Right renal pelvis (tissue), 4 donors: ENCODE data around the gene DSTN. TPM values are rescaled to one million over a fixed set of nuclear protein-coding genes. Genes with fewer than 3 reads are reported as not detected.

ENCODE experiments used
- DNase-seq, 4 donors: peaks; one replicate each; pipeline ENCODE4 v3.0.0-alpha.2; 2013; ENCODE audit warnings: low read depth in 4 of 4, low spot score in 3 of 4, missing footprints in 1 of 4
- polyA plus RNA-seq, 4 donors: library from polyadenylated mRNA; unstranded; fragments of 120-200 nt; gene quantifications; one replicate each; pipeline ENCODE4 v1.2.1, GENCODE V29; 2013; ENCODE audit not compliant: insufficient read length in 4 of 4

The DSTN gene
- polyA plus RNA-seq, 4 donors = 393 to 465 (median 444) TPM

DNA sequence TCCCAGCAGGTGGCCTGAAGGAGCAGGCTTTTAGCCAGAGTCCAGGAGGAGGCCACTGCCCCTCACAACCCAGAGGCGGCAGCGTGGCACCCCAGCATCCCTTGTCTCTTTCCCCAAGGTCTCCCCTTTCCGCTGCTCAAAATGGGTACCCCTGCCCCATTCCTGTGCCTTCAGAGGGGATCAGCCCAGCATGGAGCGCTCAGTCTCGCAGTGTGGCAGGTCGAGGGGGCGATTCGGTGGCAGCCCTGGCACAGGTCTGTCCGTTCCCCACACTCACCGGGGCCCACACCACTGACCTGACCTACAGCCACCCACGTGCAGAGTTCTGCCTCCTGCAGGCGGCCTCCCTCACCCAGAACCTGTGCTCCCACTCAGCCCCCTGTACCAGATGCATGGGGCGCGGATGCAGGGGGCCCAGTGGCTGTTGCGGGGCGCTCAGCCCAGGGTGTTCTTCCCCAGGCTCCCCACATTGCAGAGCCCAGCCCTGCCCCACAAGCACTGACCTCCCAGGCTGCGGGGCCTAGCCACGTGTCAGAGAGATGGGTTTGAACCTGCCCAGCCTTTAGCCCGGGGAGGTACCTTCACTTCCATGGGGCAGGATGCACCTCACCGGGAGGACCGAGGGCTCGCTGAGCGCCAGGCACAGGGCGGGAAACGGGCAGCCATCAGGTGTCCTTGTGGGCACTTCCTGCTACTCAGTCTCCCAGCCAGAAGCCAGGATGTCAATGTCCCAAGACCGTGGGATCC is 41.8 kb downstream of the DSTN start:
- DNase-seq = no peak

GRCh38 chr20:17612287-17612991 is 42.6 kb downstream of the DSTN start:
- DNase-seq = no peak

- no peak for DNase-seq
These were observed 43.1 kb downstream of the DSTN start for GRCh38 chr20:17612992-17613327.

GRCh38 chr20:17613328-17614175 is 43.7 kb downstream of the DSTN start:
- no peak for DNase-seq

DNA sequence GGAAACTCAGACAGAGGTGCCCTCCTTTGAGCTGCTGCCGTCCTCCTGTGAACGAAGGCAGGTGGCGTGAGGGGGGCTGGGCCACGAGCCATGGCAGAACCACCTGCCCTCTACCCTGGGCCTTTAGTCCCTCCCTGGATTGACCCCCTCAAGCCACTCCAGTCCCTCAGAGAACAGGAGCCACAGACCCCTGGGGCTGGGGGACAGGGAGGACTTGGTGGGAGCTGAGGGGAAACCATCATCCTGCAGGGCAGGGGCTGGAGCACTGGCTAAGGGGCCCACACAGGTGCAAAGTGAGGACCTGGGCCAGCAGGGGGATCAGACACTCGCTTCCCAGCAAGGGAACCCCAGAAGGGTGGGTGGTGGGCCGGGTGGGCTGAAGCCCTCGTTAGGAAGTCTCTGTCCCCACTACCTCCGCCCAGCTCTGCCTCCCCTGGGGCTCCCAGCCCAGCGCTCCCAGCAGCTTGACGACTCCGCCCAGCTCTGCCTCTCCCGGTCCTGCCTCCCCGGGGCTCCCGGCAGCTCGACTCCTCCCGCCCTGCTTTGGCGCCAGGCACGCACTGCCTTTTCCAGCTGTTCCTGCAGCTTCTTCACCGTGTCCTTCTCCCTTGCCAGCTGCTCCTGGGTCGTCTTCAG is 44.4 kb downstream of the DSTN start:
- no peak for DNase-seq

GRCh38 chr20:17614812-17615644 is 45.2 kb downstream of the DSTN start:
- no peak for DNase-seq

DNA sequence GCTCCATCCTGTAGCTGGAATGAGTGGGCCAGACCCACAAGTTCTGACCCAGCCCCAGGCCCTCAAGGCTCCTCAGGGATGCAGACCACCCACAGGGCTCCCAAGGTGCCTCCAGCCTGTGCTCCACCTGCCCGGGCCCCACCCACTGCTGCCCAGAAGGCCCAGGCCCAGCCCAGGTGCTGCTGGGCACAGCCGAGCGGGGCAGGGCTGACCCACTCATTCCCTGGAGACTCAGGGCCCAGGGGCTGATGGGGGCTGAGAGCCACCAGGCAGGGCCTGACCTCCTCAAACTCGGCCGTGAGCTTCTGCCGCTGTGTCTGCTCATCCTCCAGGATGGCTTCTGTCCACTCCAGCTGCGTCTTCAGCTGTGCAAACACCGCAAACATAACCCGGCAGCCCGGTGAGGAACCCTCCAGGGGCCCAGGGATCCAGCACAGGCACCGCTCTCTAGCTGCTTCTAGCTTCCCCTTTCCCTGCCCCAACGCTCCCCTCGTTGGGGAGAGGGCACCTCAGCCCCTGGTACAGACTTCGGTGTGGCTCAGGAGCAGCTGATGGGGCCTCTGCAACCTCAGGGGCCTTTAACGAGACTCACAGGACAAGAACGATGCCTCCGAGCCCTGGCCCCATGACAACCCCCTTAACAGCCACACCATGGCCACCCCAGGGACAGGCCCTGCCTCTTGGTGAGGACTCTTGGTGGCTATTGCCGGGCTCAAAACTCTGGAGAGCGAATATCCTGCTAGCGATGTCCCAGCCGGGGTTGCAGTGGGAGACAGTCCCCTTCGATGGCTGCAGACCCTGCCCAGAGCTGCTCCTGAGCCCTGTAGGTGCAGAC is 46.0 kb downstream of the DSTN start:
- no peak for DNase-seq

DNA sequence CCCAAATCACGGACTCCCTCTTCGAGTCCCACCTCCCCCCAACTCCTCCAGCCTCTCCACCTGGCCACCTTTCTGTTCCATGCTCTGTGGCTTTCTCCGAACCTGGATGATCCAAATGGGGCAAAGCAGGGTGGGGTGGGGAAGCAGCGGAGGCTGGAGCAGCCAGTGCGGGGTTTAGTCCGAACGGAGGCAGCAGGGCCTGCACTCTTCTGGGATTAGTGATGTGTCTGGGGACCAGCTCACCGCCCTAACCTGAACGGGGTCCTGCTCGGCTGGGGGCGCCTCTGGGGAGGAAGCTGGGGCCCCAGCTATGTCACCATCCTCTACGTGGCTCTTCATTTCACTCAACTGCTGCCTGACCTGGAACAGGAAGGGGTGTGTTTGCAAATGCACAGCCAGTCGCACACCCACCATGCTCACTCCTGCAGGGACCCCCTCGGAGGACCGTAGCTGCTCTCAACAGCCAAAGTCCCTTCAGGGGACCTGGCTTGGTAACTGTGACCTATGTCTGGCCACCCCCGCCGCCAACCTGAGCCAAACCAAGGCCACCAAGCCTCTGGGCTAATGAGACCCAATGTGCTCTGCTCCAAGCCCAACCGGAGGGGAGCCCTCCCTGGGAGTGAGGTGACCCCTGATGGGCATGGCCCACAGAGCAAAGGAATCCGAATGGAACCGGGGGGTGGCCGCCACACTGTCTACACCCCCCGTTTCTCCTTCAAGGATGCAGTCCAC is 46.8 kb downstream of the DSTN start:
- DNase-seq = no peak

DNA sequence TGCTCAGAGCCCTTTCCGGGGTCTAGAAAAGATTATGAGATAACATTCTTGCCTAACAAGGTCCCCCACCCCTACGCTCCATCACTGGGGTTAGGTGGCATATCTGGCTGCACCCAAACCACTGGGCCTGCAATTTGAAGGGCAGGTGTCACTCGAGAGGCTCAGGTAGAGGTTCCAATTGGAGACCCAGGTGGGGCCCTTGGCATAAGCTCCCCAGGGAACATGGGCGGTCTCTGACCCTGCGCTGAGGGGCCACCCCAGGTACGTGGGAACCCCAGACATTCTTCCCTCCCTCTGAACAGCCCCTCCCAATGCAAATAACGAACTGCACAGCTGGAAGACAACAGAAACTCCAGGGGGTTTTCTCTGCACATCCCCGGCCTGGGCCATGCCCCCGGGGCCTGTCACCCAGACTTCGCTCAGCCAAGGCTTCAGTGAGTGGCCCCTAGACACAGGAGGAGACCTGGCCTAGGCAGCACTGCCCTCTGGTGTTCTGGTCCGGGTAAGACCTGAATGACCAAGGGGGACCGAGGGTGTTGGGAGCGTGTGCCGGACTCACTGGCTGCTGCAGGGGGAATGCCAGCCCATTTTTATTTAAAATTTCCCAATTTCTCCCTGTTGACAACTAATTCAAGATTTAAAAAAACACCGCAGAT is 47.5 kb downstream of the DSTN start:
- peak in 1 of 4 donors; percentile 43 for DNase-seq

DNA sequence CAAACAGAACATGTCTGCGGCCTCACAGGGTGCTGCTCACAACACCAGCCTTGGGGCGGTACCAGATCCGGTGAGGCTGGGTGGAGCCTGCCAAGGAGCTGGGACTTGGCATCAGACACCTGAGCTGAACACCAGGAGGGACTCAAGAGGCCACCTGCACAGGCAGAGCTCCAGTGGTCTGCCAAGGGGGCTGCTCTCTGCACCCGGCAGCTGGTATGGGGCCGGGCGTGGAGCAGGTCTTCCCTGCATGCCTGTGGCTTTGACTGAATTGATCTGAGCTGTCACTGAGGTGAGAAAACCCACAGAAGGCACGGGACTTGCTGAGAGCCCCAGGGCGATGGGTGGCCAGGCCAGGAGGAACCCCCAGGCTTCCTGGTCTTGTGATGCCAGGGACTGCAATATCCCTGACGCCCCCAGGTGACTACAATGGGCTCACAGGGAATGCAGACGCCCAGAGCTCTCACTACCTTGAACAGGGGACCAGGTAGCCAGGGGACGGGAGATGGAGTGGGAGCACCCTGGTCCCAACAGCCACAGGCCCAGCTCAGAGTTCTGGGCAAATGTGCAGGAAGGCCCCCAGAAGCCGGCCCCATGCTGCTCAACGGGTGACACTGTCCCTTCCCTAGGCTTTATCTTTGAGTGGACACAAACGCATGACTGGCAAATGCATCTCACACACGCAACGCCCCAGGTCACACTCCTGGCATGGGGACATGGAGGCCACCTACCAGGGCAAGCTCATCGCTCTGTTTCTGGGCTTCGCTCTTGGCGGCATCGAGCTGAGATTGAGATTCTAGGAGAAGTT is 48.2 kb downstream of the DSTN start:
- DNase-seq = no peak

- no peak for DNase-seq
These were observed 48.8 kb downstream of the DSTN start for GRCh38 chr20:17618673-17619013.

GRCh38 chr20:17619351-17620093 is 49.6 kb downstream of the DSTN start:
- DNase-seq = no peak

- DNase-seq = no peak
These were observed 50.7 kb downstream of the DSTN start for GRCh38 chr20:17620371-17621228.

DNA sequence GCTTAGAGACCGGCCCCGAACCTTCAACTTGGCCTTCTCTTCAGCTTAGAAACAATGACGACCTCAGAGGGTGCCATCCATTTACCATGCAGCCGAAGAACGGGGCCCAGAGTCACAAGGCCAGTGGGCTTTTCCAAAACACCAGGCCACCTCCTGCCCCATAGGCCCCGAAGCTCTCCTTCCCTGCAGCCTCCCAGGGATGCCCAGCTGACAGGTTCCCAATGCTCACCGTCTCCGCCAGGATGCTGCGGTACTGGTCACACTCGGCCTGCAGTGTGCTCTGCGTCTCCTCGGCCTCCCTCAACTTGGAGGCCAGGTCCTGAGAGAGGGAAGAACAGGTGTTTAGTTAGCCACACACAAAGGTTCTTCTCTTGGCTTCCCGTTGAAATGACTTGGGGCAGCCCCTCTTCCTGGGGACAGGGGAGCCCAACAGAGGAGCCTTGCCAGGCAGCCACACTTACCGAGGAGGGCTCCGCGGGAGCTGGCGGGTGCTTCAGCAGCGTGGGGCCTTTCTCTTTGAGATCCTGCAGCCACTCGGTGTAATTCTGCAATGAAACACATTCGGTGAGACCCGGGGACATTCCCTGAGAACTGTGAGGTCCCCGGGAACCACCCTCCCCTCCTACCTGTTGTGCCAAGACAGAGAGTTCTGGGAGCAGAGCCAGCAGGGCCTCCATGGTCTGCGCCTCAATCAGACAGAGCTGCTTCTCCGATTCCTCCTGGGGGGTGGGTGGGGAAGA is 51.5 kb downstream of the DSTN start:
- no peak for DNase-seq
